ENCODE measurements around the gene CRYBG1.

CRYBG1 gene

DNA sequence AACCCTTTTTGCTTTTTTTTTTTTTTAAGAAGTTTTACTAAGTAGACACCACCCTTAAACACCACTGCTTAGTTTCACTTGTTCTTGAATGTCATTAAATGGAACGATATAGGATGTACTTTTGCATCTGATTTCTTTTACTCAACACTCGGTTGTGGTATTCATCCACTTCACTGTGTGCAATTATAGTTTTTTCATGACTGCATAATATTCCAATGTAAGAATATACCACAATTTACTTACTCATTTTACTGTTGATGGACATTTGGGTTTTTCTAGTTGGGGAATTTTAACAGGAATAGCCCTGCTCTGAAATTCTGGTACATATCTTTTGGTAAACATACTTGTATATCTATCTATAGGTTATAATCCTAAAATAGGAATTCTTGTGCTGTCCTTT is 238.9 kb downstream of the CRYBG1 start:
- no peak overlapping the region for H3K9ac ChIP-seq (ENCODE audit: low read length)
- H3K4me3 ChIP-seq (ENCODE audit: low read length), result no peak overlapping the region
- H3F3A ChIP-seq (ENCODE audit: insufficient read depth, low read length), result no peaks in the 10 kb centered on the region
- H3K9me2 ChIP-seq (replicated peaks; ENCODE audit: insufficient read depth, low read length), result no peaks in the 10 kb centered on the region
- TF ChIP-seq EZH2 (optimal IDR thresholded peaks at IDR 0.05; ENCODE audit: low read depth, low read length) (no peak), EZH2phosphoT487 (IDR thresholded peaks at IDR 0.05; ENCODE audit: low read length) (no peak)
- TF ChIP-seq, protein P1, sequence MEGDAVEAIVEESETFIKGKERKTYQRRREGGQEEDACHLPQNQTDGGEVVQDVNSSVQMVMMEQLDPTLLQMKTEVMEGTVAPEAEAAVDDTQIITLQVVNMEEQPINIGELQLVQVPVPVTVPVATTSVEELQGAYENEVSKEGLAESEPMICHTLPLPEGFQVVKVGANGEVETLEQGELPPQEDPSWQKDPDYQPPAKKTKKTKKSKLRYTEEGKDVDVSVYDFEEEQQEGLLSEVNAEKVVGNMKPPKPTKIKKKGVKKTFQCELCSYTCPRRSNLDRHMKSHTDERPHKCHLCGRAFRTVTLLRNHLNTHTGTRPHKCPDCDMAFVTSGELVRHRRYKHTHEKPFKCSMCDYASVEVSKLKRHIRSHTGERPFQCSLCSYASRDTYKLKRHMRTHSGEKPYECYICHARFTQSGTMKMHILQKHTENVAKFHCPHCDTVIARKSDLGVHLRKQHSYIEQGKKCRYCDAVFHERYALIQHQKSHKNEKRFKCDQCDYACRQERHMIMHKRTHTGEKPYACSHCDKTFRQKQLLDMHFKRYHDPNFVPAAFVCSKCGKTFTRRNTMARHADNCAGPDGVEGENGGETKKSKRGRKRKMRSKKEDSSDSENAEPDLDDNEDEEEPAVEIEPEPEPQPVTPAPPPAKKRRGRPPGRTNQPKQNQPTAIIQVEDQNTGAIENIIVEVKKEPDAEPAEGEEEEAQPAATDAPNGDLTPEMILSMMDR (IDR thresholded peaks at IDR 0.05; ENCODE audit: low read length), result no peak
- no peak overlapping the region for H2AFZ ChIP-seq (ENCODE audit: low read length)
- no peaks in the 10 kb centered on the region for H3K36me3 ChIP-seq (replicated peaks; ENCODE audit: insufficient read depth, low read length)
- no peaks in the 10 kb centered on the region for H3K79me2 ChIP-seq (ENCODE audit: low read length)
- no peaks in the 10 kb centered on the region for H3K9me3 ChIP-seq (replicated peaks; ENCODE audit: insufficient read depth, low read length)
- H3K4me1 ChIP-seq (ENCODE audit: low read length), result no peaks in the 10 kb centered on the region
- no peaks in the 10 kb centered on the region for H4K20me1 ChIP-seq (ENCODE audit: insufficient read depth, low read length)
- H3K27me3 ChIP-seq (replicated peaks; ENCODE audit: insufficient read depth, low read length), result no peaks in the 10 kb centered on the region
- DNase-seq, result no peak
- no peak overlapping the region for H3K27ac ChIP-seq (ENCODE audit: low read length)
- no peak overlapping the region for H3K4me2 ChIP-seq (ENCODE audit: low read depth, low read length)

DNA sequence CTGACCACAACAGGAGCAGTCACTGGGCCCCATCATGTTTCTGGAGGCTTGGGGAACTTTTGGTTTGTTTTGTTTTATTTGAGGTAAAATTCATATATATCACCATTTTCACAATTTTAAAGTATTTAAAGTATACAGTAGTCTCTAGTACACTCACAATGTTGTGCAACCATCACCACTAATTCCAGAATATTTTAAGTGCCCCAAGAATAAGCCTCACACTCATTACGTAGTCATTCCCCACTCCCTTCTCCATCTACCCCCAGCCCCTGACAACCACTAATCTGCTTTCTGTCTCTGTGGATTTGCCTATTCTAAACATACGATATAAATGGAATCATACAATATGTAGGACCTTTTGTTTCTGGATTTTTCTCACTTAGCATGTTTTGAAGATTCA is 239.8 kb downstream of the CRYBG1 start:
- TF ChIP-seq EZH2 (optimal IDR thresholded peaks at IDR 0.05; ENCODE audit: low read depth, low read length) (no peak), EZH2phosphoT487 (IDR thresholded peaks at IDR 0.05; ENCODE audit: low read length) (no peak)
- TF ChIP-seq, protein P1 (IDR thresholded peaks at IDR 0.05; ENCODE audit: low read length), result no peak
- H3K4me1 ChIP-seq (ENCODE audit: low read length), result no peaks in the 10 kb centered on the region
- DNase-seq, result no peak
- no peak overlapping the region for H3K9ac ChIP-seq (ENCODE audit: low read length)
- H3F3A ChIP-seq (ENCODE audit: insufficient read depth, low read length), result no peaks in the 10 kb centered on the region
- H3K27ac ChIP-seq (ENCODE audit: low read length), result no peak overlapping the region
- no peaks in the 10 kb centered on the region for H3K9me2 ChIP-seq (replicated peaks; ENCODE audit: insufficient read depth, low read length)
- no peak overlapping the region for H3K4me2 ChIP-seq (ENCODE audit: low read depth, low read length)
- H4K20me1 ChIP-seq (ENCODE audit: insufficient read depth, low read length), result no peaks in the 10 kb centered on the region
- H3K36me3 ChIP-seq (replicated peaks; ENCODE audit: insufficient read depth, low read length), result no peaks in the 10 kb centered on the region
- H3K9me3 ChIP-seq (replicated peaks; ENCODE audit: insufficient read depth, low read length), result no peaks in the 10 kb centered on the region
- no peaks in the 10 kb centered on the region for H3K27me3 ChIP-seq (replicated peaks; ENCODE audit: insufficient read depth, low read length)
- no peak overlapping the region for H3K4me3 ChIP-seq (ENCODE audit: low read length)
- H3K79me2 ChIP-seq (ENCODE audit: low read length), result no peaks in the 10 kb centered on the region
- no peak overlapping the region for H2AFZ ChIP-seq (ENCODE audit: low read length)

DNA sequence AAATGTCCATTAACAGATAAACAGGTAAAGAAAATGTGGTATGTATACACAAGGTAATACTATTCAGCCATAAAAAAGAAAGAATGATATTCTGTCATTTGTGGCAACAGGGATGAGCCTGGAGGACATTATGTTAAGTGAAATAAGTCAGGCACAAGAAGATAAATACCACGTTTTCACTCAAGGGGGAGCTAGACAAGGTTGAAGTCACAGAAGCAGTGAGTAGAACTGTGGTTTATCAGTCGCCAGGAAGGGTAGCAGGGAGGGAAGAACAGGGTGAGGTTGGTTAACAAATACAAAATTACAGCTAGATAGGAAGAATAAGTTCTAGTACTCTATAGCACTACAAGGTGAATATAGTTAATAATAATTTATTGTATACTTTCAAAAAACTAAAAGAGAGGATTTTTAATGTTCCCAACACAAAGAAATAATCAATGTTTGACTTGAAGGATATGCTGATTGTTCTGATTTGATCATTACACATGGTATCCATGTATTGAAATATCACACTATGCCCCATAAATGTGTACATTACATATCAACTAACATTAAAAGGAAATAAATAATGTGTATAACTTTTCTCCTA is 247.7 kb downstream of the CRYBG1 start:
- H3K9me2 ChIP-seq (replicated peaks; ENCODE audit: insufficient read depth, low read length), result no peaks in the 10 kb centered on the region
- no peak overlapping the region for H2AFZ ChIP-seq (ENCODE audit: low read length)
- no peak for TF ChIP-seq EZH2phosphoT487 (IDR thresholded peaks at IDR 0.05; ENCODE audit: low read length)
- TF ChIP-seq, protein P1 (IDR thresholded peaks at IDR 0.05; ENCODE audit: low read length), result peak; percentile 60
- no peak for TF ChIP-seq EZH2 (optimal IDR thresholded peaks at IDR 0.05; ENCODE audit: low read depth, low read length)
- no peak overlapping the region for H3K4me3 ChIP-seq (ENCODE audit: low read length)
- H3K4me1 ChIP-seq (ENCODE audit: low read length), result no peaks in the 10 kb centered on the region
- peak; percentile 72 for DNase-seq
- H3K79me2 ChIP-seq (ENCODE audit: low read length), result no peaks in the 10 kb centered on the region
- no peaks in the 10 kb centered on the region for H3K36me3 ChIP-seq (replicated peaks; ENCODE audit: insufficient read depth, low read length)
- no peaks in the 10 kb centered on the region for H4K20me1 ChIP-seq (ENCODE audit: insufficient read depth, low read length)
- H3K9ac ChIP-seq (ENCODE audit: low read length), result no peak overlapping the region
- H3K27ac ChIP-seq (ENCODE audit: low read length), result no peak overlapping the region
- H3F3A ChIP-seq (ENCODE audit: insufficient read depth, low read length), result no peaks in the 10 kb centered on the region
- H3K27me3 ChIP-seq (replicated peaks; ENCODE audit: insufficient read depth, low read length), result no peaks in the 10 kb centered on the region
- H3K4me2 ChIP-seq (ENCODE audit: low read depth, low read length), result no peak overlapping the region
- no peaks in the 10 kb centered on the region for H3K9me3 ChIP-seq (replicated peaks; ENCODE audit: insufficient read depth, low read length)
